Measurements from ENCODE around the gene PMF1. TPM values are rescaled to one million over a fixed set of nuclear protein-coding genes. Genes with fewer than 3 reads are reported as not detected.
"Not testable (repeated sequence)": the region's sequence is repeated elsewhere in the genome, so short reads cannot be mapped to it uniquely, and the experiment has no call there.

PMF1 gene
- total and polyA plus RNA-seq, 2 donors (not counting 3 experiments of a cell fraction or from before 2014, with no cell fraction given): 58.4 to 134 TPM

DNA sequence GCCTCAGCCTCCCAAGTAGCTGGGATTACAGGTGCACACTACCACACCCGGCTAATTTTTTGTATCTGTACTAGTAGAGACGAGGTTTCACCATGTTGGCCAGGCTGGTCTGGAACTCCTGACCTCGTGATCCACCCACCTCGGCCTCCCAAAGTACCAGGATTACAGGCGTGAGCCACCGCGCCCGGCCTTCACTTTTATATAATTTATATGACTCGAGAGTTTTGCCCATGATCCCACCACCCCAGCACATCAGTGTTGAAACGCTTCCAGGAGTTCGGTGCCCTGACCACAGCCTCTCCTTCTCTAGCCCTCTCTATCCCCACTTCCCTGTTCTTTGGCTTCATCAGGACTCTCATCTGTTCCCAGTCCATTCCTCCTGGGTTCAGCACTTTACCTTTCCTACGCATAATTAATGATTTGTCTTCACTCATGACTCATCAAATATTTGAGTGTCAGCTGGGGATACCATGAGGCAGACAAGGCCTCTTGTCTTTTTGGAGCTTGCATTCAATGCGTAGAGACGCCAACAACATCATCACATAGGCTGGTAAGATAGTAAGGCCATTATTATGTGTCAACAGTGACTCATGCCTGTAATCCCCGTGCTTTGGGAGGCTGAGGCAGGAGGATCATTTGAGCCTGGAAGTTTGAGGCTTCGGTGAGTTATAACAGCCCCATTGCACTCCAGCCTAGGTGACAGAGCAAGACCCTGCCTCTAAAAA is 1.4 kb downstream of the PMF1 start:
- CTCF ChIA-PET: interaction anchor here (3.1 to 4.6 kb wide), 2 partner anchors 10 to 67 kb away, joined by 28 to 43 read pairs; no protein-coding TSS in a partner anchor
- Histone ChIP-seq H3K4me2 (ENCODE audit: insufficient read depth, low read length) (peak overlapping the region; percentile 89), H3K9me1 (replicated peaks; ENCODE audit: control insufficient read depth, extremely low read depth, insufficient read depth, low read length) (no peaks in the 10 kb centered on the region), H3K79me2 (ENCODE audit: control insufficient read depth, insufficient read depth, low read length) (peaks cover 8% of the 10 kb centered on the region), H3K27ac (ENCODE audit: insufficient read depth, low read depth, low read length) (no peak overlapping the region), H3K36me3 (ENCODE audit: control insufficient read depth in 2 of 2, extremely low read depth in 1 of 2, insufficient read depth in 2 of 2, low read length in 2 of 2) (peaks cover 0 to 9% of the 10 kb centered on the region in 2 experiments), H3K4me1 (ENCODE audit: control insufficient read depth, extremely low read depth, insufficient read depth, low read length) (peaks cover 21% of the 10 kb centered on the region), H3K9me3 (replicated peaks; ENCODE audit: control insufficient read depth, insufficient read depth, low read length) (no peaks in the 10 kb centered on the region), H3K27me3 (ENCODE audit: control insufficient read depth in 2 of 2, insufficient read depth in 2 of 2, low read length in 2 of 2) (no peaks in the 10 kb centered on the region), H2AFZ (ENCODE audit: low read depth, low read length) (no peak overlapping the region), H3K9ac (replicated peaks; ENCODE audit: extremely low read depth, insufficient read depth, low read length) (no peak overlapping the region), H3K4me3 (replicated peaks in 1 of 3; ENCODE audit: insufficient read depth in 1 of 3, low read depth in 1 of 3, low read length in 3 of 3) (no peak overlapping the region), H4K20me1 (replicated peaks; ENCODE audit: control insufficient read depth, extremely low read depth, insufficient read depth, low read length) (no peaks in the 10 kb centered on the region)
- DNase-seq (ENCODE audit: low read depth, low spot score) (no peak), FAIRE-seq (no peak)
- POLR2A ChIA-PET: interaction anchor here (1.6 kb wide), 1 partner anchor 67 kb away, joined by 3 read pairs; no protein-coding TSS in a partner anchor
- dilution Hi-C loops (cut with MboI; ENCODE audit: extremely low pct_ligation_motif_present, low sequenced_read_pairs) (no loop called here), intact Hi-C loops (cut with micrococcal nuclease) (loop anchor here (5.0 kb wide), 1 partner anchor 112 kb away; no protein-coding TSS in a partner anchor)
- no peak for TF ChIP-seq MYC (IDR thresholded peaks at IDR 0.05; ENCODE audit: low read depth, low read length)
- TF ChIP-seq FOS (IDR thresholded peaks at IDR 0.05; ENCODE audit: borderline replicate concordance, insufficient read depth, low read length): no peak
- no peak for TF ChIP-seq EZH2 (IDR thresholded peaks at IDR 0.05; ENCODE audit: borderline replicate concordance, low read depth, low read length, severe bottlenecking)
- no peak for TF ChIP-seq POLR2AphosphoS5 (IDR thresholded peaks at IDR 0.05; ENCODE audit: insufficient read depth, low read depth, low read length)
- no peak for TF ChIP-seq POLR2A (IDR thresholded peaks at IDR 0.05; ENCODE audit: low read depth, low read length)
- no peak for TF ChIP-seq GATA2 (IDR thresholded peaks at IDR 0.05; ENCODE audit: insufficient read depth, insufficient read length, low read depth, low read length)
- no peak for TF ChIP-seq JUN (IDR thresholded peaks at IDR 0.05; ENCODE audit: borderline replicate concordance, insufficient read depth, insufficient read length, low read depth)
- TF ChIP-seq, protein P1, sequence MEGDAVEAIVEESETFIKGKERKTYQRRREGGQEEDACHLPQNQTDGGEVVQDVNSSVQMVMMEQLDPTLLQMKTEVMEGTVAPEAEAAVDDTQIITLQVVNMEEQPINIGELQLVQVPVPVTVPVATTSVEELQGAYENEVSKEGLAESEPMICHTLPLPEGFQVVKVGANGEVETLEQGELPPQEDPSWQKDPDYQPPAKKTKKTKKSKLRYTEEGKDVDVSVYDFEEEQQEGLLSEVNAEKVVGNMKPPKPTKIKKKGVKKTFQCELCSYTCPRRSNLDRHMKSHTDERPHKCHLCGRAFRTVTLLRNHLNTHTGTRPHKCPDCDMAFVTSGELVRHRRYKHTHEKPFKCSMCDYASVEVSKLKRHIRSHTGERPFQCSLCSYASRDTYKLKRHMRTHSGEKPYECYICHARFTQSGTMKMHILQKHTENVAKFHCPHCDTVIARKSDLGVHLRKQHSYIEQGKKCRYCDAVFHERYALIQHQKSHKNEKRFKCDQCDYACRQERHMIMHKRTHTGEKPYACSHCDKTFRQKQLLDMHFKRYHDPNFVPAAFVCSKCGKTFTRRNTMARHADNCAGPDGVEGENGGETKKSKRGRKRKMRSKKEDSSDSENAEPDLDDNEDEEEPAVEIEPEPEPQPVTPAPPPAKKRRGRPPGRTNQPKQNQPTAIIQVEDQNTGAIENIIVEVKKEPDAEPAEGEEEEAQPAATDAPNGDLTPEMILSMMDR (IDR thresholded peaks at IDR 0.05; ENCODE audit: extremely low read depth in 1 of 2, insufficient read depth in 1 of 2, low read depth in 1 of 2, low read length in 2 of 2): no peak
- no peak for TF ChIP-seq MAX (IDR thresholded peaks at IDR 0.05; ENCODE audit: insufficient read depth, insufficient read length)
- BruUV-seq (replicated peaks): no TSS peak

DNA sequence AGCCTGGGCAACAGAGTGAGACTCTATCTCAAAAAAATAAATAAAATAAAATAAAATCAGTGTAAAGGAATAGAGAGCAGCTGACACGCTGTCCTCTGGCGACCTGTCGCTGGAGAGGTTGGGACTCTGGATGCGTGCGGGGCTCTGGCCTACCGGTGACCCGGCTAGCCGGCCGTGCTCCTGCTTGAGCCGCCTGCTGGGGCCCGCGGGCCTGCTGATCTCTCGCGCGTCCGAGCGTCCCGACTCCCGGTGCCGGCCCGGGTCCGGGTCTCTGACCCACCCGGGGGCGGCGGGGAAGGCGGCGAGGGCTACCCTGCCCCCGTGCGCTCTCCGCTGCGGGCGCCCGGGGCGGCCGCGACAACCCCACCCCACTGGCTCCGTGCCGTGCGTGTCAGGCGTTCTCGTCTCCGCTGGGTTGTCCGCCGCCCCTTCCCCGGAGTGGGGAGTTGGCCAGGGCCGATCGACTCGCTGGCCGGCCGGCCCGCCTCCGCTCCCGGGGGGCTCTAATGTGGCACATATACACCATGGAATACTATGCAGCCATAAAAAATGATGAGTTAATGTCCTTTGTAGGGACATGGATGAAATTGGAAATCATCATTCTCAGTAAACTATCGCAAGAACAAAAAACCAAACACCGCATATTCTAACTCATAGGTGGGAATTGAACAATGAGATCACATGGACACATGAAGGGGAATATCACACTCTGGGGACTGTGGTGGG is 3.7 kb downstream of the PMF1 start:
- DNase-seq (ENCODE audit: low read depth, low spot score); H3K9me1 ChIP-seq (replicated peaks; ENCODE audit: control insufficient read depth, extremely low read depth, insufficient read depth, low read length); H3K4me3 ChIP-seq (replicated peaks in 1 of 3; ENCODE audit: insufficient read depth in 1 of 3, low read depth in 1 of 3, low read length in 3 of 3); H3K27ac ChIP-seq (ENCODE audit: insufficient read depth, low read depth, low read length); H3K4me2 ChIP-seq (ENCODE audit: insufficient read depth, low read length); POLR2A ChIA-PET; H3K36me3 ChIP-seq (ENCODE audit: control insufficient read depth in 2 of 2, extremely low read depth in 1 of 2, insufficient read depth in 2 of 2, low read length in 2 of 2); H2AFZ ChIP-seq (ENCODE audit: low read depth, low read length); dilution Hi-C loops (cut with MboI; ENCODE audit: extremely low pct_ligation_motif_present, low sequenced_read_pairs); BruUV-seq (replicated peaks); H3K9me3 ChIP-seq (replicated peaks; ENCODE audit: control insufficient read depth, insufficient read depth, low read length); intact Hi-C loops (cut with micrococcal nuclease); H3K27me3 ChIP-seq (ENCODE audit: control insufficient read depth in 2 of 2, insufficient read depth in 2 of 2, low read length in 2 of 2); H4K20me1 ChIP-seq (replicated peaks; ENCODE audit: control insufficient read depth, extremely low read depth, insufficient read depth, low read length); H3K9ac ChIP-seq (replicated peaks; ENCODE audit: extremely low read depth, insufficient read depth, low read length): not testable (repeated sequence)
- peak; percentile 100 for FAIRE-seq
- CTCF ChIA-PET: interaction anchor here (4.6 kb wide), 1 partner anchor 8 kb away, joined by 43 read pairs; no protein-coding TSS in a partner anchor
- Histone ChIP-seq H3K4me1 (ENCODE audit: control insufficient read depth, extremely low read depth, insufficient read depth, low read length) (peaks cover 21% of the 10 kb centered on the region), H3K79me2 (ENCODE audit: control insufficient read depth, insufficient read depth, low read length) (peaks cover 19% of the 10 kb centered on the region)

Data from endothelial cell of umbilical vein (primary cell).